Right atrium auricular region (tissue), 2 donors: ENCODE data around the gene MARCHF3. TPM values are rescaled to one million over a fixed set of nuclear protein-coding genes. Genes with fewer than 3 reads are reported as not detected.

Source experiments
- DNase-seq: peaks from one replicate; pipeline ENCODE4 v3.0.0-alpha.2; 2019; ENCODE audit warnings: low spot score
- H3K27ac ChIP-seq, 2 donors: fragments of 200-600 bp; sonication (generic); 1 replicate in 1 of 2; 2 replicates in 1 of 2; pipeline ENCODE4 v1.5.1; 2016 to 2019
- H3K27me3 ChIP-seq, 2 donors: fragments of 200-600 bp; sonication (generic); one replicate each; pipeline versions ENCODE4 v1.5.1 to v1.6.0; 2017 to 2019
- H3K36me3 ChIP-seq: fragments of 200-600 bp; sonication (generic); one replicate; pipeline ENCODE4 v1.5.1; 2016
- H3K4me1 ChIP-seq, 2 donors: fragments of 200-600 bp; sonication (generic); one replicate each; pipeline versions ENCODE4 v1.5.1 to v1.6.0; 2017 to 2019
- H3K4me3 ChIP-seq, 2 donors: fragments of 200-600 bp; sonication (generic); 1 replicate in 1 of 2; 2 replicates in 1 of 2; pipeline ENCODE4 v1.5.1; 2017 to 2019; ENCODE audit warnings: mild to moderate bottlenecking in 1 of 2, moderate library complexity in 1 of 2
- H3K9me3 ChIP-seq, 2 donors: fragments of 200-600 bp; sonication (generic); one replicate each; pipeline ENCODE4 v1.5.1; 2019
- CTCF ChIP-seq, 2 donors: fragments of 200-600 bp; sonication (generic); IDR thresholded peaks; one replicate each; pipeline ENCODE4 v1.5.1; 2019; ENCODE audit warnings: antibody characterized with exemption in 2 of 2
- total RNA-seq, 2 donors: library from RNA; depleted of rRNA; stranded (reverse); fragments of >200 nt; gene quantifications; one replicate each; pipeline ENCODE4 v1.1.0, GENCODE V29; 2016

Gene MARCHF3
- total RNA-seq, 2 donors from 2014 or later, result 14.5 to 19.7 TPM

- H3K4me3 ChIP-seq, result no peak overlapping the region
- TF ChIP-seq CTCF (IDR thresholded peaks at IDR 0.05), result no peak
- H3K36me3 ChIP-seq, result no peaks in the 10 kb centered on the region
These were observed 203.6 kb downstream of the MARCHF3 start for GRCh38 chr5:126826619-126827215.

GRCh38 chr5:126819253-126819652 is 211.1 kb downstream of the MARCHF3 start:
- no peaks in the 10 kb centered on the region for H3K36me3 ChIP-seq
- TF ChIP-seq CTCF (IDR thresholded peaks at IDR 0.05), result no peak
- no peak overlapping the region for H3K27ac ChIP-seq
- DNase-seq, result no peak
- no peaks in the 10 kb centered on the region for H3K9me3 ChIP-seq
- no peaks in the 10 kb centered on the region for H3K27me3 ChIP-seq
- H3K4me3 ChIP-seq, result no peak overlapping the region
- no peaks in the 10 kb centered on the region for H3K4me1 ChIP-seq

More at GRCh38 chr5:126826619-126827215, 203.6 kb downstream of the MARCHF3 start:
- no peaks in the 10 kb centered on the region for H3K4me1 ChIP-seq
- H3K9me3 ChIP-seq, result no peaks in the 10 kb centered on the region
- no peak for DNase-seq
- no peak overlapping the region for H3K27ac ChIP-seq
- H3K27me3 ChIP-seq, result no peaks in the 10 kb centered on the region

- Histone ChIP-seq H3K4me1 (no peaks in the 10 kb centered on the region), H3K9me3 (no peaks in the 10 kb centered on the region), H3K36me3 (no peaks in the 10 kb centered on the region), H3K27me3 (no peaks in the 10 kb centered on the region), H3K27ac (no peak overlapping the region), H3K4me3 (no peak overlapping the region)
- TF ChIP-seq CTCF (IDR thresholded peaks at IDR 0.05), result no peak
- no peak for DNase-seq
These were observed 211.6 kb downstream of the MARCHF3 start for GRCh38 chr5:126818736-126819135.

Other genes with a start within 250 kb of the MARCHF3 start
- gene C5orf63, start 42.9 kb upstream of the MARCHF3 start, total RNA-seq, result 1 to 10 TPM; 1.7 to 2.8 TPM